CD4-positive, alpha-beta T cell treated with Interleukin-17A for 4 hours (primary cell): ENCODE data around the gene MSI2.
"Not testable (repeated sequence)": the region's sequence is repeated elsewhere in the genome, so short reads cannot be mapped to it uniquely, and the experiment has no call there.

ENCODE experiments used
- DNase-seq: peaks from one replicate; pipeline ENCODE4 v3.0.0-alpha.2; 2020; ENCODE audit warnings: mixed read lengths

The MSI2 gene

DNA sequence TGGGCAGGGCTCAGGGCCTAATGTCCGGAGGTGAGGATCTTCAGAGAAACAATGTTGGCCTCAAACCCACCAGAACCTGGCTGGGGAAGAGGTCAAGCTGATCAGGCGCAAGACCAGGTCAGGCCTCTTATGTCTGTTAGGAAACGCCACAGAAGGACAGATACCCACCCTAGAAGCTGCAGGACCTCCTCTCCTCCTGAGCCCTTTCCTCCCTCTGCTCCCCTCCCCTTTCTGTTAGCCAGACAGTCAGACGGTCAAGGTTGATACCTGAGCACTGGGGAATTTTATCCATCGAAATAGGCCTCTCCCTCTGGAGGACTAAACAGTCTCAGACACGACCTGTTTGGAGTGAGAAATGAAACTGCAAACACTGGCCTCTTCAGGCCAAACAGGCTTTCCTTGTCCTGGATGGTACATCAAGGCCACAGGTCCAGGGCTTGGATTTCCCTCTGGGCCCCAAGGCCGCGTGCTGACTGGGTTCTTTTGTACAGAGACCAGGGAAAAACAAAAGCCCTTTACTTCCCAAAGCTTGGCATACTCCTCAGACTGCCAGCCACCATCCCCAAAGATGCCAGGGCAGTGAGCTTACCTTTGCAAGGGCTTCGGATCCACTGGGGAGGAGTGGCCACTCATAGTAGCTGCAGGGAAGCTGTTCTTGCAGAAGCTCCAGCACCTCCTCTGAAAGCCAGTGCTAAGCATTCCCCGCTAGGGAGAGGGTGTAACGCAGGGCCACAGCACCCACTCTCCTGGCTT lies 353.0 kb downstream of the MSI2 start:
- no peak for DNase-seq

DNA sequence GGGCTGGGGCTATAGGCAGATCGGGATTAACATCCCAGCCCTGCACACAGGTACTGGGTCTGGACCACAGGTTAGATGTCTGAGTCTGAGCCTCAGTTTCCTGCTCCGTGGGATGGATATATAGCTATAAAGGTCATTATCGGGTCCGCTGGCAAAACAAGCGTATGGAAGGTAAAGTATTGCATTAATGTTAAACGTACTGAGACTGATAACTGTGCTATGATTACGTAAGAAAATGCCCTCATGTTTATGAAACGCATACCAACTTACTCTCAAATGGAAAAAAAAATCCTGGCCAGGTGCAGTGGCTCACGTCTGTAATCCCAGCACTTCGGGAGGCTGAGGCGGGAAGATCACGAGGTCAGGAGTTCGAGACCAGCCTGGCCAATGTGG lies 353.6 kb downstream of the MSI2 start:
- no peak for DNase-seq

- peak; percentile 15 for DNase-seq
These were observed 356.1 kb downstream of the MSI2 start for GRCh38 chr17:57612202-57613071.

DNA sequence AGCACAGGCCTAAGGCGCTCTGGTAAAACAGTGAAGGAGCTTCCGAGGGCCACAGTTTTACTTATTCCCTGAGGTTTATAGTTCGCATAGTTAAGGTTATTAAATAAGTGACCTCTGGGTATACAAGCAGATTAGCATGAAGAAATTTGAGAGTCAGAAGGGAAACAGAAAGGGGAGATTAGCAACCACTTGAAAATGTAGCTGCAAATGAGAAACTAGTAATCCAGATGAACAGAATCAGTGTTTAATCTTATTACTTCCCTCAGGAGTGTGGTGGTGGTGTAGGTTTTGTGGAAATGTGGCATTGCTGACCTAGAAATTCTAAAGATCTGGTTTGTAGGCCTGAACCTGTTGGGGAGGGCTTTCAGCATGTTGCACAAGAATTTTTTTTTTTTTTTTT lies 358.4 kb downstream of the MSI2 start:
- DNase-seq: no peak

GRCh38 chr17:57615836-57616757 lies 359.8 kb downstream of the MSI2 start:
- no peak for DNase-seq

DNA sequence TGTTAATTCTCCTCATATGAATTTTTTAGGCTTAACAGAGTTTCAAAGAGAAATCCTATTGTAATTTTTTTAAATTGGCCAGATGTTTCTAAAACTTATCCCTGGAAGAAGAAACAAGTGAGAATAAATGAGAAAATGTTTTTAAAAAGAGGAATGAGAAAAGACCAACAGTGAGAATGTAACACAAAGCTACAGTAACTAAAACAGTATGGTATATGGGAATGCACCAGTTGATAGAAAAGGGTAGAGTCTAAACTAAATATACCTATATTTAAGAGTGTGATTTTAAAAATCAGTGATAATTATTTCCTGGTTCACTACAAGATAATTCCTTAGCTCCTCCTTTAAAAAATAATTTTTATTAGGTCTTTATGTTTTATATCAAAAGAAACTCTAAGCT lies 360.9 kb downstream of the MSI2 start:
- no peak for DNase-seq

DNA sequence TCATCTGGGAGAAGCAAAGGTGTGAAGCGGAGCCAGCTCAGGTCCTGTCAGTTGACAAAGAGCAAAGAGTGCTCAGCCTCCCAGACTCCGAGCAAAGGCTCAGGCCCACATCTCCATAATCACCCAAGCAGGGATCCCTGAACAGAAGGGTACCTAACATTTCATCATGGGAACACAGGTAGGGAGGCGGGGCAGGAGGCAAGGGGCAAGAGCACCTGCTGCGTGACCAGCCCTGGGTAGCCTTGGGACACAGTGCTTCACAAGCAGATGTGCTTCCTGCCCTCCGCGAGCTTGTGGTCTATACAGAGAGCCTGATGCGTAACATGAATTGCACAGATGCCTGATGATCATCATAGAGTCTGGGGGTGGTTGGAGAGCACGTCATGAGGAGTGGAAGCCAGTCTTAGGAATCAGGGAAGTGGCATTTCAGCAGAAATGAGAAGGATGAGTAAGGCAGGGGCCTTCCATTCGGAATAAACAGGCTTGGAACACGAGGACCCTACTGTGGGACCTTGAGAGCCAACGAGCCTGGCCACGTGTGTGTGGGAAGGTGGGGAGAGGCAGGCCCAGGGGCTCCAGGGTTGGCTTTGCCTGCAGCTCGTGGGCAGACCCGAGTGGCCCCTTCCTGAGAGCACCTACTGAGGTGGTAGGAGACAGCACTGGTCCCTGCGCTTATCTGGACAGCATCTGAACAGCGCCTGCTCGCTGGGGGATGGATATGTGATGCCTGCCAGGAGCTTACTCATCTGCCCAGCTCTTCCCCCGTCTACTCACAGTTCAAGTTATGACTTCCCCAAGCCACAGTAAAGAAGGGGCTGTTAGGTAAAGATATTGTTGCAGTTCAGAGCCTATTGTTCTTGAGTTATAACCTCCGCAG lies 363.0 kb downstream of the MSI2 start:
- DNase-seq: no peak

GRCh38 chr17:57620576-57620975 lies 364.3 kb downstream of the MSI2 start:
- no peak for DNase-seq

GRCh38 chr17:57621791-57622190 lies 365.5 kb downstream of the MSI2 start:
- not testable (repeated sequence) for DNase-seq

GRCh38 chr17:57622306-57622682 lies 366.0 kb downstream of the MSI2 start:
- DNase-seq: no peak

- DNase-seq: no peak
These were observed 366.5 kb downstream of the MSI2 start for GRCh38 chr17:57622683-57623433.

DNA sequence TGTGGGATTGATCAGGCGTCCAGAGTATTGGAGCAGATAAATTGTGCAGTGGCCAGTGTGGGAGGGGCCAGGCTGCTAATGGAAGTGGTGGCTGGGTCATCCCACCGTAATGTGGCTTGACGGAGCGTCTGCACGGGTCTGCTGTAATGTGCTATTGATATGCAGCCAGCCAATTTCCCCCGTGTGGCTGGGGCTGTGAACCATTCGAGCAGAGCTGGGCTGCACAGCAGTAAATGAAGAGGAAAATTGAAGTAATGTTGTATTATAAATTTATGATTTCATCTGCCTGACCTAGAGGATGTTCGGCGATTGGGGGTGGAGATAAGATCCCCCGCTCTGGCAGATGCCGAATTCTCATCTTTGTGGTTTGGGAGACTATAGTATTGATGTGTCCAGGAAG lies 367.3 kb downstream of the MSI2 start:
- DNase-seq: no peak

GRCh38 chr17:57624386-57624785 lies 368.1 kb downstream of the MSI2 start:
- no peak for DNase-seq

GRCh38 chr17:57625511-57625910 lies 369.2 kb downstream of the MSI2 start:
- DNase-seq: no peak

DNA sequence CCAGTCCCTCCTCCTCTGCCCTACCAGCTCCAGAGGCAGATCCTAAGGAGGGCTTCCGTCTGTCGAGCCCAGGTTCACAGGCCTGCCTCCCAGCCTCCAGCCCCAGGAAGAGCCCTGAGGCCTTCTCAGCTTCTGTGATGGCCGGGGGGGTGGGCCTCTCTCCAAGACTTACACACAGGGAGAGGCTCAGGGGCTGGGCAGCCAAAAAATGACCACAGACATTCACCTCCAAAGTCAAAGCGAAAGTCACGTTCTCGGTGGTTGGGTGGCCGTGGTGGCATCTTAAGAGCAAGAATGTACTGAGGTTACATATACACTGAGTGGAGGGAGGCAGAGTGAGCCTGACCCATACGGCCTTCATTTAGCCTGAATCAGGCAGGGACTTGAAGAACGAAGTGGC lies 369.6 kb downstream of the MSI2 start:
- no peak for DNase-seq

GRCh38 chr17:57626520-57627210 lies 370.3 kb downstream of the MSI2 start:
- no peak for DNase-seq

GRCh38 chr17:57627591-57627990 lies 371.3 kb downstream of the MSI2 start:
- no peak for DNase-seq

DNA sequence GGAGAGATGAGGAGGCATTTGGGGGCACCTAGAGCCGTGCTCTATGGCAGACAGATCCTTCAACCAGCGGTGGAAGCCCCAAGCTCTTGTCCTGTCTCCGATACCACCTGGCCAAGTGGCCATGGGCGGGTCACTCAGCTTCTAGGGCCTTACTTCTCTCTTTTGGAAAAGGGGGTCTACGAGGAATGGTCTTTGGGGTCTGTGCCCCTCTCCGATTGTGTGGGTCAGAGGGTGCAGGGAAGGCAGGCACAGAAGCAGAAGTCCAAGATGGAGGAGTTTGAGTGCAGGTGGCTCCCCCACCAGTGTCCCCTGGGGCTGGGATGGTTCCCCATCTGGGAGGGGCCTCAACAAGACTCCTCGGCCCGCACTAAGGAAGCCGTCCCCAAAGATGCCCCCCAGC lies 372.1 kb downstream of the MSI2 start:
- no peak for DNase-seq

GRCh38 chr17:57629470-57629869 lies 373.1 kb downstream of the MSI2 start:
- no peak for DNase-seq

- DNase-seq: no peak
These were observed 373.6 kb downstream of the MSI2 start for GRCh38 chr17:57629886-57630285.

DNA sequence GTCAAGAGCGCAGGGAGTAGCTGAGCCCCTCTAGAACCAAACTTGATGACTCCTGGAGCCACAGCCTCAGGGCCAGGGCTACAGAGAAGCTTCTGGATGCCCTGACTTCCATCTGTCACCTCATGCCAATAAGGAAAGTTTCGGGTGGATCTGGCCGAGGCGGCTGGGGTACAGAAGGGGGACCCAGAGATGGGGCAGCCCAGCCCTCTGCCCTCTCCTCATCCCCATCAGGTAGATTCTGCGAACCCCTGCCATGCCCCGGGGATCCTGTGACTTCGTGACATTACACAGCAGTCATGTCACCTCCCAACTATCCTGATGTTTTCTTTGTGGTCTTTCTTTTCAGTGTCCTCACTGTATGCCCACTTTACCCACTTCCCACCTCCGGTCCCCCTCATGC lies 374.4 kb downstream of the MSI2 start:
- no peak for DNase-seq
